GM21390 (cell line): ENCODE measurements around the gene ORM1.
A peak's percentile ranks its signal among the peaks of the same experiment; 100 is the strongest.
"Not testable (repeated sequence)": the region's sequence is repeated elsewhere in the genome, so short reads cannot be mapped to it uniquely, and the experiment has no call there.

Experiments used
- ATAC-seq: cut with Tn5 transposase; IDR thresholded peaks from one replicate; pipeline ENCODE4 v1.9.1; 2021; ENCODE audit not compliant: unreplicated experiment

Gene ORM1

GRCh38 chr9:114322160-114322818, 609 bp upstream of the ORM1 start:
- ATAC-seq: not testable (repeated sequence)

GRCh38 chr9:114323849-114324248, 951 bp downstream of the ORM1 start:
- ATAC-seq: not testable (repeated sequence)

- no peak for ATAC-seq
Observed at GRCh38 chr9:114324492-114324891, 1.6 kb downstream of the ORM1 start.

- not testable (repeated sequence) for ATAC-seq
Observed at GRCh38 chr9:114324965-114325364, 2.1 kb downstream of the ORM1 start.

GRCh38 chr9:114325684-114326254, 2.9 kb downstream of the ORM1 start:
- ATAC-seq: not testable (repeated sequence)

GRCh38 chr9:114327749-114328148, 4.9 kb downstream of the ORM1 start:
- ATAC-seq: no peak

- ATAC-seq: not testable (repeated sequence)
Observed at GRCh38 chr9:114328357-114328820, 5.5 kb downstream of the ORM1 start.

- not testable (repeated sequence) for ATAC-seq
Observed at GRCh38 chr9:114328937-114329624, 6.2 kb downstream of the ORM1 start.

- ATAC-seq: not testable (repeated sequence)
Observed at GRCh38 chr9:114329625-114330022, 6.7 kb downstream of the ORM1 start, which contains the start of gene ORM2. Gene ORM2, plus strand, starts transcription at chr9:114329869. Its CDS starts 36 bp downstream, at chr9:114329905.

GRCh38 chr9:114330636-114331035, 7.7 kb downstream of the ORM1 start:
- no peak for ATAC-seq

GRCh38 chr9:114331229-114332195, 8.6 kb downstream of the ORM1 start:
- not testable (repeated sequence) for ATAC-seq

- not testable (repeated sequence) for ATAC-seq
Observed at GRCh38 chr9:114332474-114333040, 9.7 kb downstream of the ORM1 start.

- not testable (repeated sequence) for ATAC-seq
Observed at GRCh38 chr9:114333718-114334117, 10.8 kb downstream of the ORM1 start.

- no peak for ATAC-seq
Observed at GRCh38 chr9:114334490-114334889, 11.6 kb downstream of the ORM1 start.

- no peak for ATAC-seq
Observed at GRCh38 chr9:114335745-114336144, 12.8 kb downstream of the ORM1 start.

- no peak for ATAC-seq
Observed at GRCh38 chr9:114336157-114336556, 13.3 kb downstream of the ORM1 start.

- no peak for ATAC-seq
Observed at GRCh38 chr9:114336699-114337395, 13.9 kb downstream of the ORM1 start.

GRCh38 chr9:114338187-114338586, 15.3 kb downstream of the ORM1 start:
- no peak for ATAC-seq

GRCh38 chr9:114339130-114339908, 16.4 kb downstream of the ORM1 start:
- ATAC-seq: peak; percentile 60
